Fibroblast of skin of abdomen (primary cell): ENCODE results near the gene PLCD3.

Source experiments
- DNase-seq: peaks from one replicate; pipeline ENCODE4 v3.0.0-alpha.2; 2013

Gene PLCD3

GRCh38 chr17:45149037-45149668, 16.8 kb upstream of the PLCD3 start:
- DNase-seq: peak; percentile 82

GRCh38 chr17:45148183-45149036, 16.1 kb upstream of the PLCD3 start, which contains the start of gene HEXIM1:
Gene HEXIM1 (plus strand): TSS chr17:45148475. CDS start chr17:45149191, 716 bp downstream.
- peak; percentile 100 for DNase-seq

GRCh38 chr17:45147581-45148182, 15.4 kb upstream of the PLCD3 start:
- peak; percentile 98 for DNase-seq

- DNase-seq: peak; percentile 77
Measured at GRCh38 chr17:45146890-45147580, 14.7 kb upstream of the PLCD3 start.

GRCh38 chr17:45146592-45146889, 14.2 kb upstream of the PLCD3 start:
- DNase-seq: no peak

GRCh38 chr17:45146166-45146565, 13.9 kb upstream of the PLCD3 start:
- no peak for DNase-seq

- DNase-seq: no peak
Measured at GRCh38 chr17:45145035-45145389, 12.7 kb upstream of the PLCD3 start.

GRCh38 chr17:45144199-45145034, 12.1 kb upstream of the PLCD3 start:
- no peak for DNase-seq

- DNase-seq: peak; percentile 92
Measured at GRCh38 chr17:45143767-45144198, 11.5 kb upstream of the PLCD3 start.

GRCh38 chr17:45143094-45143670, 10.9 kb upstream of the PLCD3 start:
- no peak for DNase-seq

GRCh38 chr17:45139533-45139920, 7.2 kb upstream of the PLCD3 start:
- no peak for DNase-seq

GRCh38 chr17:45138911-45139532, 6.7 kb upstream of the PLCD3 start:
- DNase-seq: no peak

GRCh38 chr17:45137561-45138305, 5.4 kb upstream of the PLCD3 start:
- DNase-seq: no peak

GRCh38 chr17:45136846-45137560, 4.7 kb upstream of the PLCD3 start:
- no peak for DNase-seq

- no peak for DNase-seq
Measured at GRCh38 chr17:45135978-45136791, 3.9 kb upstream of the PLCD3 start.

GRCh38 chr17:45135192-45135977, 3.1 kb upstream of the PLCD3 start, which contains the start of gene ACBD4:
Gene ACBD4 (plus strand): TSS chr17:45135687. CDS start chr17:45136145, 458 bp downstream.
- peak; percentile 96 for DNase-seq

GRCh38 chr17:45132572-45133463, 503 bp upstream of the PLCD3 start:
- DNase-seq: peak; percentile 74
